ENCODE measurements around the gene HBA1.

DNA sequence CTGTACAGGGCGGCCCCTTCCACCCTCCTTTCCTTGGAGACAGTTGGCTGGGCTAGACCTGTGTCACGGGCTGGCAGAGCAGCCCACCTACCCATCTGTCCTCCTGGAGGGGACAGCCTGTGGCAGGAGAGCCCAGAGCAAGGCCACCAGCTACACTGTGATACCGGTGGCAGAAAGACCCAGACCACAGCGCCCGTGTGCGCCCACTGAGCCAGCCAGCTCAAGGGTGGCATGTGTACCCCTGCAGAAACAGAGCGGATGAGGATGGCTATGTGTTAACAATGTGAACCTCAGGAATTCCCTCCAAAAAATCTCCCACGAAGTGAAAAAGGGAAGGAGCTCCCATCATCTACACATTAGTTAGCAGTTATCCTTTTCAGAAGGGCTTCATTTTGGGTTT is 10.8 kb downstream of the HBA1 start:
- TF ChIP-seq CTCF (IDR thresholded peaks at IDR 0.05) (no peak), POLR2A (IDR thresholded peaks at IDR 0.05) (no peak), EP300 (IDR thresholded peaks at IDR 0.05) (no peak)

Data from tibial nerve (tissue), 4 donors.